Gastrocnemius medialis (tissue), 4 donors: ENCODE data around the gene ABHD15. TPM values are rescaled to one million over a fixed set of nuclear protein-coding genes. Genes with fewer than 3 reads are reported as not detected.
A peak's percentile ranks its signal among the peaks of the same experiment; 100 is the strongest.
"Not testable (repeated sequence)": the region's sequence is repeated elsewhere in the genome, so short reads cannot be mapped to it uniquely, and the experiment has no call there.

Experiments used
- ATAC-seq, 2 donors: fragments of 150-250 bp; one replicate each; pipeline ENCODE4 v1.9.1; 2016
- DNase-seq, 2 donors: peaks; one replicate each; pipeline ENCODE4 v3.0.0-alpha.2; 2019
- H3K27ac ChIP-seq, 4 donors: fragments of 200-600 bp; sonication (generic); 1 replicate in 1 of 4; 2 replicates in 3 of 4; pipeline ENCODE4 v1.5.1; 2016 to 2018; ENCODE audit warnings: mild to moderate bottlenecking in 2 of 4, moderate library complexity in 1 of 4
- H3K27me3 ChIP-seq, 3 donors: fragments of 200-600 bp; sonication (generic) in 2 of 3; 1 replicate in 1 of 3; 2 replicates in 2 of 3; pipeline versions ENCODE4 v1.5.1 to v1.6.0; 2016 to 2019; ENCODE audit warnings: mild to moderate bottlenecking in 1 of 3, moderate library complexity in 1 of 3
- H3K36me3 ChIP-seq, 2 donors: fragments of 200-600 bp; sonication (generic) in 1 of 2; one replicate each; pipeline ENCODE4 v1.5.1; 2017 to 2018
- H3K4me1 ChIP-seq, 2 donors: fragments of 200-600 bp; sonication (generic) in 1 of 2; one replicate each; pipeline ENCODE4 v1.5.1; 2016 to 2017; ENCODE audit warnings: mild to moderate bottlenecking in 2 of 2
- H3K4me3 ChIP-seq, 4 donors: fragments of 200-600 bp; sonication (generic) in 3 of 4; 1 replicate in 1 of 4; 2 replicates in 3 of 4; pipeline ENCODE4 v1.5.1; 2016 to 2019; ENCODE audit warnings: mild to moderate bottlenecking in 2 of 4
- H3K9me3 ChIP-seq, 3 donors: fragments of 200-600 bp; sonication (generic) in 2 of 3; 1 replicate in 1 of 3; 2 replicates in 2 of 3; pipeline ENCODE4 v1.5.1; 2016 to 2019
- CTCF ChIP-seq, 5 experiments: fragments of 450-650 bp in 3 of 5; fragments of 200-600 bp in 2 of 5; sonication (generic) in 2 of 5; IDR thresholded peaks in 4 of 5; conservative IDR thresholded peaks in 1 of 5; 1 replicate in 4 of 5; 2 replicates in 1 of 5; pipeline ENCODE4 v1.5.1; 2016 to 2019; ENCODE audit warnings: antibody characterized with exemption in 5 of 5, mild to moderate bottlenecking in 3 of 5, moderate library complexity in 3 of 5
- POLR2A ChIP-seq, 2 donors: fragments of 450-650 bp; IDR thresholded peaks; one replicate each; pipeline ENCODE4 v1.6.1; 2017; ENCODE audit warnings: antibody characterized with exemption in 2 of 2, mild to moderate bottlenecking in 2 of 2, moderate library complexity in 2 of 2
- in situ Hi-C, 4 donors: fragments of 200-750 bp; cut with MboI; loops; one replicate each; pipeline versions ENCODE4 v1.15.0 to v1.8.0; 2017; ENCODE audit warnings: low sequenced_read_pairs in 4 of 4
- intact Hi-C: fragments of 100-400 bp; cut with DNase I; formaldehyde crosslinking; loops from one replicate; pipeline ENCODE4 v1.15.1; 2023; ENCODE audit warnings: low total_unique reads
- total RNA-seq, 4 donors: library from RNA; depleted of rRNA; stranded (reverse); fragments of >200 nt; gene quantifications; one replicate each; pipeline versions ENCODE4 v1.1.0 to v1.2.3, GENCODE V29; 2016

ABHD15 gene
- total RNA-seq, 4 donors from 2014 or later: 2.6 to 5.7 (median 5.0) TPM

GRCh38 chr17:29562615-29563014 lies 4.2 kb downstream of the ABHD15 start:
- no peak for TF ChIP-seq POLR2A (IDR thresholded peaks at IDR 0.05)
- no peak for TF ChIP-seq CTCF (IDR thresholded peaks at IDR 0.05 in 4 of 5, conservative IDR thresholded peaks at IDR 0.05 in 1 of 5)
- H3K27me3 ChIP-seq: peaks cover 0 to 5% (median 0%) of the 10 kb centered on the region in 3 donors
- no peaks in the 10 kb centered on the region for H3K9me3 ChIP-seq
- H3K36me3 ChIP-seq: no peaks in the 10 kb centered on the region
- no peak for DNase-seq
- no peak for ATAC-seq
- in situ Hi-C loops (loop anchor here in 1 of 4 donors (25.0 kb wide), 1 partner anchor 375 kb away; the partner anchor contains the start of genes EFCAB5 and SSH2), intact Hi-C loops (loop anchor here (10.0 kb wide), 1 partner anchor 418 kb away; no protein-coding TSS in a partner anchor)
- H3K27ac ChIP-seq: no peak overlapping the region
- H3K4me1 ChIP-seq: peaks cover 5 to 11% of the 10 kb centered on the region in 2 donors
- no peak overlapping the region for H3K4me3 ChIP-seq

- in situ Hi-C loops: loop anchor here in 1 of 4 donors (25.0 kb wide), 1 partner anchor 375 kb away; the partner anchor contains the start of genes EFCAB5 and SSH2
- H3K27me3 ChIP-seq: peaks cover 0 to 5% (median 0%) of the 10 kb centered on the region in 3 donors
- ATAC-seq (no peak), DNase-seq (peak in 1 of 2 donors; percentile 27)
- no peak overlapping the region for H3K4me3 ChIP-seq
- peaks cover 5 to 11% of the 10 kb centered on the region in 2 donors for H3K4me1 ChIP-seq
- H3K9me3 ChIP-seq: no peaks in the 10 kb centered on the region
- H3K36me3 ChIP-seq: no peaks in the 10 kb centered on the region
- intact Hi-C loops: loop anchor here (10.0 kb wide), 1 partner anchor 417 kb away; no protein-coding TSS in a partner anchor
- no peak for TF ChIP-seq POLR2A (IDR thresholded peaks at IDR 0.05)
- no peak overlapping the region for H3K27ac ChIP-seq
Measured at GRCh38 chr17:29561554-29562517, 5.0 kb downstream of the ABHD15 start.

- Histone ChIP-seq H3K4me3 (no peak overlapping the region), H3K27ac (no peak overlapping the region), H3K4me1 (no peaks in the 10 kb centered on the region), H3K27me3 (no peaks in the 10 kb centered on the region), H3K36me3 (no peaks in the 10 kb centered on the region), H3K9me3 (no peaks in the 10 kb centered on the region)
- in situ Hi-C loops: loop anchor here in 1 of 4 donors (25.0 kb wide), 1 partner anchor 377 kb away; the partner anchor contains the start of genes EFCAB5 and SSH2
- TF ChIP-seq POLR2A (IDR thresholded peaks at IDR 0.05) (no peak), CTCF (IDR thresholded peaks at IDR 0.05 in 4 of 5, conservative IDR thresholded peaks at IDR 0.05 in 1 of 5) (no peak)
- ATAC-seq (no peak), DNase-seq (peak in 1 of 2 donors; percentile 11)
- intact Hi-C loops: loop anchor here (10.0 kb wide), 1 partner anchor 416 kb away; no protein-coding TSS in a partner anchor
Measured at GRCh38 chr17:29560316-29560715, 6.5 kb downstream of the ABHD15 start.

GRCh38 chr17:29559640-29560039 lies 7.2 kb downstream of the ABHD15 start:
- in situ Hi-C loops (loop anchor here in 1 of 4 donors (25.0 kb wide), 1 partner anchor 378 kb away; the partner anchor contains the start of genes EFCAB5 and SSH2), intact Hi-C loops (loop anchor here (10.0 kb wide), 1 partner anchor 415 kb away; no protein-coding TSS in a partner anchor)
- H3K36me3 ChIP-seq: no peaks in the 10 kb centered on the region
- TF ChIP-seq POLR2A (IDR thresholded peaks at IDR 0.05): no peak
- no peak for TF ChIP-seq CTCF (IDR thresholded peaks at IDR 0.05 in 4 of 5, conservative IDR thresholded peaks at IDR 0.05 in 1 of 5)
- H3K27ac ChIP-seq: no peak overlapping the region
- DNase-seq (no peak), ATAC-seq (no peak)
- H3K9me3 ChIP-seq: no peaks in the 10 kb centered on the region
- no peak overlapping the region for H3K4me3 ChIP-seq
- H3K4me1 ChIP-seq: no peaks in the 10 kb centered on the region
- no peaks in the 10 kb centered on the region for H3K27me3 ChIP-seq

- H3K4me3 ChIP-seq, DNase-seq, H3K36me3 ChIP-seq, ATAC-seq, intact Hi-C loops, H3K27me3 ChIP-seq, H3K9me3 ChIP-seq, H3K27ac ChIP-seq, H3K4me1 ChIP-seq: not testable (repeated sequence)
- in situ Hi-C loops: loop anchor here in 1 of 4 donors (25.0 kb wide), 1 partner anchor 379 kb away; the partner anchor contains the start of genes EFCAB5 and SSH2
Measured at GRCh38 chr17:29558139-29558538, 8.7 kb downstream of the ABHD15 start.
